ENCODE measurements around the gene LMTK2.

GRCh38 chr7:98251231-98251600 is 144.6 kb downstream of the LMTK2 start:
- no peak for TF ChIP-seq CTCF (conservative IDR thresholded peaks at IDR 0.05 in 1 of 2, IDR thresholded peaks at IDR 0.05 in 1 of 2; ENCODE audit: low read depth in 1 of 2, low read length in 2 of 2)
- TF ChIP-seq EZH2 (IDR thresholded peaks at IDR 0.05; ENCODE audit: low read length, missing control alignments) = no peak

All from fibroblast of lung (primary cell).